Activated B cell treated with CpG ODN at 0.5 μM for 24 hours (primary cell): Measurements from ENCODE around the gene CRKL. TPM values are rescaled to one million over a fixed set of nuclear protein-coding genes. Genes with fewer than 3 reads are reported as not detected.
"Not testable (repeated sequence)": the region's sequence is repeated elsewhere in the genome, so short reads cannot be mapped to it uniquely, and the experiment has no call there.

Experiments
- ATAC-seq: fragments of 200-7000 bp; cut with Tn5 transposase; one replicate; pipeline ENCODE4 v1.10.0; 2021; ENCODE audit warnings: low read depth, mild to moderate bottlenecking, moderate library complexity
- CTCF ChIA-PET: fragments of 350-600 bp; sonication (Branson Sonifier 250); formaldehyde crosslinking; loops from one replicate; lab custom pipeline; 2021; ENCODE audit warnings: antibody characterized with exemption; lab: Charles Lee
- POLR2A ChIA-PET: fragments of 350-600 bp; sonication (Branson Sonifier 250); formaldehyde crosslinking; loops from one replicate; lab custom pipeline; 2021; ENCODE audit warnings: antibody characterized with exemption; lab: Charles Lee
- DNase-seq: peaks from one replicate; pipeline ENCODE4 v3.0.0; 2022
- H3K27ac Mint-ChIP-seq: one replicate; pipeline ENCODE4 v1.8.0; 2020; ENCODE audit warnings: mixed read lengths
- H3K27me3 Mint-ChIP-seq: one replicate; pipeline ENCODE4 v1.8.0; 2021; ENCODE audit warnings: mixed read lengths
- H3K36me3 Mint-ChIP-seq: one replicate; pipeline ENCODE4 v1.8.0; 2021; ENCODE audit warnings: low read depth, mixed read lengths
- H3K4me1 Mint-ChIP-seq: one replicate; pipeline ENCODE4 v1.8.0; 2021; ENCODE audit warnings: mixed read lengths
- H3K4me3 Mint-ChIP-seq: one replicate; pipeline ENCODE4 v1.8.0; 2020; ENCODE audit warnings: mild to moderate bottlenecking, mixed read lengths
- H3K9me3 Mint-ChIP-seq: one replicate; pipeline ENCODE4 v1.8.0; 2020; ENCODE audit warnings: mixed read lengths
- CTCF ChIP-seq: fragments of 200-600 bp; IDR thresholded peaks from one replicate; pipeline ENCODE4 v1.8.0; 2022; ENCODE audit warnings: antibody characterized with exemption, mild to moderate bottlenecking
- intact Hi-C: fragments of 100-400 bp; cut with micrococcal nuclease; formaldehyde crosslinking; loops from one replicate; pipeline ENCODE4 v1.15.1; 2024
- total RNA-seq: library from RNA; stranded (reverse); gene quantifications from 2 replicates; pipeline ENCODE4 v1.2.3, GENCODE V29; 2022

Gene CRKL
- total RNA-seq, 1 donor from 2014 or later = 55.7 TPM

GRCh38 chr22:20937794-20938671 is 20.8 kb downstream of the CRKL start:
- Mint-ChIP-seq H3K36me3 (peaks cover 60% of the 10 kb centered on the region), H3K27me3 (no peaks in the 10 kb centered on the region), H3K4me3 (no peak overlapping the region), H3K27ac (no peak overlapping the region), H3K4me1 (peaks cover 72% of the 10 kb centered on the region), H3K9me3 (no peaks in the 10 kb centered on the region)
- no peak for TF ChIP-seq CTCF
- DNase-seq (no peak), ATAC-seq (no peak)
- ChIA-PET POLR2A (interaction anchor here (0.6 kb wide), 1 partner anchor 28 kb away, joined by 4 read pairs; no protein-coding TSS in a partner anchor), CTCF (interaction anchor here (0.6 to 0.8 kb wide), 2 partner anchors 33 to 144 kb away, joined by 3 to 5 read pairs; no protein-coding TSS in a partner anchor)
- intact Hi-C loops = no loop called here

GRCh38 chr22:20939457-20940185 is 22.4 kb downstream of the CRKL start:
- H3K9me3 Mint-ChIP-seq, ATAC-seq, H3K27me3 Mint-ChIP-seq, intact Hi-C loops, H3K27ac Mint-ChIP-seq, CTCF ChIA-PET, H3K4me3 Mint-ChIP-seq, DNase-seq: not testable (repeated sequence)
- POLR2A ChIA-PET = interaction anchor here (0.7 kb wide), 1 partner anchor 131 kb away, joined by 4 read pairs; no protein-coding TSS in a partner anchor
- peaks cover 74% of the 10 kb centered on the region for H3K4me1 Mint-ChIP-seq
- H3K36me3 Mint-ChIP-seq = peaks cover 54% of the 10 kb centered on the region

GRCh38 chr22:20940186-20940651 is 23.0 kb downstream of the CRKL start:
- no peak for TF ChIP-seq CTCF
- intact Hi-C loops = no loop called here
- Mint-ChIP-seq H3K36me3 (peaks cover 50% of the 10 kb centered on the region), H3K4me3 (no peak overlapping the region), H3K27me3 (no peaks in the 10 kb centered on the region), H3K4me1 (peaks cover 76% of the 10 kb centered on the region), H3K9me3 (no peaks in the 10 kb centered on the region), H3K27ac (no peak overlapping the region)
- DNase-seq = no peak
- ChIA-PET POLR2A (interaction anchor here (0.7 kb wide), 1 partner anchor 130 kb away, joined by 4 read pairs; no protein-coding TSS in a partner anchor), CTCF (no interaction called here)
- ATAC-seq = no peak

GRCh38 chr22:20940904-20941385 is 23.7 kb downstream of the CRKL start:
- H3K27ac Mint-ChIP-seq = no peak overlapping the region
- H3K27me3 Mint-ChIP-seq = no peaks in the 10 kb centered on the region
- CTCF ChIA-PET = no interaction called here
- no peak overlapping the region for H3K4me3 Mint-ChIP-seq
- no peak for TF ChIP-seq CTCF
- H3K36me3 Mint-ChIP-seq = peaks cover 45% of the 10 kb centered on the region
- intact Hi-C loops = no loop called here
- peaks cover 80% of the 10 kb centered on the region for H3K4me1 Mint-ChIP-seq
- DNase-seq (no peak), ATAC-seq (no peak)
- POLR2A ChIA-PET = interaction anchor here (0.7 kb wide), 1 partner anchor 116 kb away, joined by 3 read pairs; no protein-coding TSS in a partner anchor
- H3K9me3 Mint-ChIP-seq = no peaks in the 10 kb centered on the region

DNA sequence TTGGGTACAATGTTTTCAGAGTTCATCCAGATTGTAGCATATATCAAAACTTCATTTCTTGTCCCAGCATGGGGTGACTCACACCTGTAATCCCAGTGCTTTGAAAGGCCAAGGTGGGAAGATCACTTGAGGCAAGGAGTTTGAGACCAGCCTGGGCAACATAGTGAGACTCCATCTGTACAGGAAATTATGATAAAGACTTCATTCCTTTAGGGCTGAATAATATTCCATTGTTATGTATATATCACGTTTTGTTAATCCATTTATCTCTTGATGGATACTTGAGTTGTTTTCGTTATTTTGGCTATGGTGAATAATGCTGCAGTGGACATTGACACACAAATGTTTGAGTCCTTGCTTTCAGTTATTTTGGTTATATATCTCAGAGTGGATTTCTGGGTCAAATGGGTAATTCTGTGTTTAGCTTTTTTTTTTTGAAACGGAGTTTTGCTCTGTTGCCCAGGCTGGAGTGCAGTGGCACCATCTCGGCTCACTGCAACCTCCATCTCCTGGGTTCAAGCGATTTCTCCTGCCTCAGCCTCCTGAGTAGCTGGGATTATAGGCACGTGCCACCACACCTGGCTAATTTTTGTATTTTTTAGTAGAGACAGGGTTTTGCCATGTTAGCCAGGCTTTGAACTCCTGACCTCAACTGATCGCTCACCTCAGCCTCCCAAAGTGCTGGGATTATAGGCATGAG is 25.1 kb downstream of the CRKL start:
- H3K9me3 Mint-ChIP-seq, DNase-seq, H3K27me3 Mint-ChIP-seq, H3K4me3 Mint-ChIP-seq, POLR2A ChIA-PET, intact Hi-C loops, CTCF ChIA-PET, ATAC-seq: not testable (repeated sequence)
- H3K27ac Mint-ChIP-seq = peak overlapping the region; percentile 42
- peaks cover 44% of the 10 kb centered on the region for H3K36me3 Mint-ChIP-seq
- peaks cover 78% of the 10 kb centered on the region for H3K4me1 Mint-ChIP-seq
